PC-3 (cell line): ENCODE data around the gene HMGXB3. TPM values are rescaled to one million over a fixed set of nuclear protein-coding genes. Genes with fewer than 3 reads are reported as not detected.

ENCODE experiments used
- ATAC-seq: fragments of 200-7000 bp; cut with Tn5 transposase; 2 replicates; pipeline ENCODE4 v1.9.1; 2020; ENCODE audit warnings: mild to moderate bottlenecking, moderate library complexity
- BruUV-seq: library from RNA; stranded (reverse); fragments of 400-500 nt; replicated peaks from 2 replicates; lab custom pipeline; 2021; lab: Mats Ljungman, UMichigan
- CTCF ChIA-PET: fragments of 300-600 bp; sonication (Branson Sonifier 250); formaldehyde crosslinking; loops from one replicate; lab custom pipeline; 2022; ENCODE audit warnings: antibody characterized with exemption; lab: Charles Lee
- POLR2A ChIA-PET: fragments of 300-600 bp; sonication (Branson Sonifier 250); formaldehyde crosslinking; loops from one replicate; lab custom pipeline; 2022; ENCODE audit warnings: antibody characterized with exemption; ENCODE audit not compliant: unreplicated experiment; lab: Charles Lee
- DNase-seq: peaks from one replicate; pipeline ENCODE4 v3.0.0-alpha.2; 2015
- H2AFZ ChIP-seq: fragments of 300-600 bp; sonication (generic); 2 replicates; pipeline ENCODE4 v1.6.0; 2016; ENCODE audit warnings: antibody characterized with exemption, low read length
- H3F3A ChIP-seq: fragments of 300-600 bp; sonication (generic); one replicate; pipeline ENCODE4 v1.6.0; 2017; ENCODE audit warnings: antibody characterized with exemption, low read length, control low read depth, mild to moderate bottlenecking; ENCODE audit not compliant: unreplicated experiment
- H3K27ac ChIP-seq: fragments of 300-600 bp; sonication (generic); 2 replicates; pipeline ENCODE4 v1.5.1; 2016; ENCODE audit warnings: mild to moderate bottlenecking, low read length
- H3K27me3 ChIP-seq: fragments of 300-600 bp; sonication (generic); 2 replicates; pipeline ENCODE4 v1.6.1; 2016; ENCODE audit warnings: low read length, mixed read lengths
- H3K36me3 ChIP-seq: fragments of 300-600 bp; sonication (generic); 2 replicates; pipeline ENCODE4 v1.6.1; 2016; ENCODE audit warnings: low read depth, mixed run types, low read length, mixed read lengths
- H3K4me1 ChIP-seq: fragments of 300-600 bp; sonication (generic); 2 replicates; pipeline ENCODE4 v1.5.1; 2016; ENCODE audit warnings: low read length; ENCODE audit not compliant: insufficient read depth
- H3K4me2 ChIP-seq: fragments of 300-600 bp; sonication (generic); 2 replicates; pipeline ENCODE4 v1.6.0; 2016; ENCODE audit warnings: low read length
- H3K4me3 ChIP-seq: fragments of 300-600 bp; sonication (generic); 2 replicates; pipeline ENCODE4 v1.5.1; 2016; ENCODE audit warnings: mild to moderate bottlenecking, low read length, mixed read lengths
- H3K79me2 ChIP-seq: fragments of 300-600 bp; sonication (generic); 2 replicates; pipeline ENCODE4 v1.6.1; 2017; ENCODE audit warnings: low read length, mixed read lengths
- H3K9ac ChIP-seq: fragments of 300-600 bp; sonication (generic); 2 replicates; pipeline ENCODE4 v1.6.0; 2016; ENCODE audit warnings: mild to moderate bottlenecking, low read length
- H3K9me2 ChIP-seq: fragments of 300-600 bp; sonication (generic); replicated peaks from 2 replicates; pipeline ENCODE4 v1.6.1; 2016; ENCODE audit warnings: mixed run types, low read length, mixed read lengths
- H3K9me3 ChIP-seq: fragments of 300-600 bp; sonication (generic); 2 replicates; pipeline ENCODE4 v1.6.1; 2016; ENCODE audit warnings: low read length, mixed read lengths
- H4K20me1 ChIP-seq: fragments of 300-600 bp; sonication (generic); 2 replicates; pipeline ENCODE4 v1.6.1; 2016; ENCODE audit warnings: low read length, mixed read lengths
- EZH2 ChIP-seq: fragments of 300-600 bp; sonication (generic); IDR thresholded peaks from one replicate; pipeline ENCODE4 v1.6.1; 2017; ENCODE audit warnings: antibody characterized with exemption, mild to moderate bottlenecking, low read length; ENCODE audit not compliant: unreplicated experiment
- EZH2phosphoT487 ChIP-seq: fragments of 300-600 bp; sonication (generic); IDR thresholded peaks from 2 replicates; pipeline ENCODE4 v1.6.1; 2018; ENCODE audit warnings: mild to moderate bottlenecking, antibody characterized with exemption, low read length, borderline replicate concordance
- intact Hi-C: fragments of 100-400 bp; cut with micrococcal nuclease; formaldehyde crosslinking; loops from 2 replicates; pipeline ENCODE4 v1.9.0; 2023
- total RNA-seq: library from RNA; depleted of rRNA; stranded (reverse); fragments of >200 nt; gene quantifications from 2 replicates; pipeline ENCODE4 v1.2.3, GENCODE V29; 2014
- TF ChIP-seq, protein P1 (sequence below): fragments of 300-600 bp; sonication (generic); conservative IDR thresholded peaks from 2 replicates; pipeline ENCODE4 v1.5.1; 2017; ENCODE audit warnings: antibody characterized with exemption, low read depth, mild to moderate bottlenecking, low read length

Gene HMGXB3
- total RNA-seq, 1 experiment from 2014 or later, result 56.6 TPM

GRCh38 chr5:150051657-150052195, 51.2 kb downstream of the HMGXB3 start:
- ChIA-PET POLR2A (no interaction called here), CTCF (no interaction called here)
- no TSS peak for BruUV-seq
- no peaks in the 10 kb centered on the region for H3K27me3 ChIP-seq
- H3K79me2 ChIP-seq, result no peaks in the 10 kb centered on the region
- H3K4me1 ChIP-seq, result peaks cover 37% of the 10 kb centered on the region
- DNase-seq (no peak), ATAC-seq (no peak)
- H3K27ac ChIP-seq, result no peak overlapping the region
- H3K36me3 ChIP-seq, result peaks cover 78% of the 10 kb centered on the region
- no peaks in the 10 kb centered on the region for H3K9me2 ChIP-seq
- H3K4me2 ChIP-seq, result no peak overlapping the region
- no peak overlapping the region for H3K9ac ChIP-seq
- no peaks in the 10 kb centered on the region for H3F3A ChIP-seq
- H4K20me1 ChIP-seq, result no peaks in the 10 kb centered on the region
- no peaks in the 10 kb centered on the region for H3K9me3 ChIP-seq
- no peak overlapping the region for H3K4me3 ChIP-seq
- no peak overlapping the region for H2AFZ ChIP-seq
- no peak for TF ChIP-seq EZH2phosphoT487
- no peak for TF ChIP-seq EZH2
- TF ChIP-seq, protein P1, sequence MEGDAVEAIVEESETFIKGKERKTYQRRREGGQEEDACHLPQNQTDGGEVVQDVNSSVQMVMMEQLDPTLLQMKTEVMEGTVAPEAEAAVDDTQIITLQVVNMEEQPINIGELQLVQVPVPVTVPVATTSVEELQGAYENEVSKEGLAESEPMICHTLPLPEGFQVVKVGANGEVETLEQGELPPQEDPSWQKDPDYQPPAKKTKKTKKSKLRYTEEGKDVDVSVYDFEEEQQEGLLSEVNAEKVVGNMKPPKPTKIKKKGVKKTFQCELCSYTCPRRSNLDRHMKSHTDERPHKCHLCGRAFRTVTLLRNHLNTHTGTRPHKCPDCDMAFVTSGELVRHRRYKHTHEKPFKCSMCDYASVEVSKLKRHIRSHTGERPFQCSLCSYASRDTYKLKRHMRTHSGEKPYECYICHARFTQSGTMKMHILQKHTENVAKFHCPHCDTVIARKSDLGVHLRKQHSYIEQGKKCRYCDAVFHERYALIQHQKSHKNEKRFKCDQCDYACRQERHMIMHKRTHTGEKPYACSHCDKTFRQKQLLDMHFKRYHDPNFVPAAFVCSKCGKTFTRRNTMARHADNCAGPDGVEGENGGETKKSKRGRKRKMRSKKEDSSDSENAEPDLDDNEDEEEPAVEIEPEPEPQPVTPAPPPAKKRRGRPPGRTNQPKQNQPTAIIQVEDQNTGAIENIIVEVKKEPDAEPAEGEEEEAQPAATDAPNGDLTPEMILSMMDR, result no peak
- intact Hi-C loops, result loop anchor here (2.0 kb wide), 1 partner anchor 51 kb away; the partner anchor contains the start of genes HMGXB3 and TIGD6

DNA sequence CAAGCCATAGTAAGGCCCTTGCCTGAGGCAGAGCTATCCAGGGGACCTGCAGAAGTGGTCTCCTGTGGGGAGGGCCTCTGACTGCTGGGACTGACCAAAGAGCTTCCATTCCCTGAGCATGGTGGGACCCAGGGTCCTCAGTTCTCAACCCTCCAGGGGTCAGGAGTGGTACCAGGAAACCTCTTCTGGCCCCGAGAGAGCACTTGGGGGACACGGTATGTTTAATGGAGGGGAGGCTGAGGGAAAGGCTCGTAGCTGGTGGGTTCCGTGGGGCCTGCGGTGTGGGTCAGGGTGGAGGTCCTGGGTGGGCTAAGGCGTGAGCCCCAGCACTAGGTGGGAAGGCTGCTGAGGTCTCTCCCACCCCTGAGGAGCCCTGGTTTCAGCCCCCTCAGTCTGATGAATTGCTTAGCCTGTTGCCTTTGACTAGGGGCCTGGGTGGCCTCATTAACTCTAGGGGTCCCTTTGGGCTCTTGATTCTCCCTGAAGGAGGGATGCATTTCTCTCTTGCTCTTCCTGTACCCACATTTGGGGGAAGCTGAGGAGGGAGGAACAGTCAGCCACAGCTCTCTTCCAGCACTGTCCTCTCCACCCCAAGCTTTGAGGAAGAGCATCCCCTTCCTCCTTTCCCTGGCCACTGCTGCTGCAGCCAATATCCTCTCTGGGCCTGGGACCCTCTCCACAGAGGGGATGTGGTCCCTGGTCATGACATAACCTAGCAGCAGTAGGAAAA, 51.9 kb downstream of the HMGXB3 start:
- no peak for DNase-seq
- intact Hi-C loops, result loop anchor here (2.0 kb wide), 1 partner anchor 52 kb away; the partner anchor contains the start of genes HMGXB3 and TIGD6

More for the DNA sequence above, 51.9 kb downstream of the HMGXB3 start:
- Histone ChIP-seq H3K4me1 (peaks cover 37% of the 10 kb centered on the region), H2AFZ (no peak overlapping the region), H3K27me3 (no peaks in the 10 kb centered on the region), H3F3A (no peaks in the 10 kb centered on the region), H3K4me2 (peak overlapping the region; percentile 32), H3K4me3 (no peak overlapping the region), H4K20me1 (no peaks in the 10 kb centered on the region), H3K9ac (peak overlapping the region; percentile 16), H3K79me2 (no peaks in the 10 kb centered on the region), H3K9me3 (no peaks in the 10 kb centered on the region), H3K36me3 (peaks cover 74% of the 10 kb centered on the region), H3K9me2 (no peaks in the 10 kb centered on the region), H3K27ac (peak overlapping the region; percentile 68)
- no TSS peak for BruUV-seq
- POLR2A ChIA-PET, result no interaction called here
- no peak for ATAC-seq
- CTCF ChIA-PET, result no interaction called here
- no peak for TF ChIP-seq EZH2phosphoT487
- TF ChIP-seq, protein P1, result no peak
- no peak for TF ChIP-seq EZH2
